Ectodermal cell (in vitro differentiated cells): ENCODE data around the gene MICAL2.

ENCODE experiments used
- H3K27ac ChIP-seq: 2 replicates; pipeline ENCODE4 v1.7.0; 2013; ENCODE audit warnings: mild to moderate bottlenecking, low read depth, low read length; ENCODE audit not compliant: insufficient read depth, poor library complexity, severe bottlenecking
- H3K27me3 ChIP-seq: 2 replicates; pipeline ENCODE4 v1.7.0; 2013; ENCODE audit warnings: mild to moderate bottlenecking, low read length; ENCODE audit not compliant: insufficient read depth, control insufficient read depth, poor library complexity, severe bottlenecking
- H3K36me3 ChIP-seq: one replicate; pipeline ENCODE4 v1.7.0; 2013; ENCODE audit warnings: low read length; ENCODE audit not compliant: control insufficient read depth, insufficient read depth
- H3K4me1 ChIP-seq: one replicate; pipeline ENCODE4 v1.7.0; 2013; ENCODE audit warnings: low read length; ENCODE audit not compliant: control insufficient read depth, insufficient read depth
- H3K4me3 ChIP-seq: 2 replicates; pipeline ENCODE4 v1.7.0; 2013; ENCODE audit warnings: low read depth, low read length, control low read depth; ENCODE audit not compliant: insufficient read depth
- H3K9me3 ChIP-seq: 2 replicates; pipeline ENCODE4 v1.7.0; 2013; ENCODE audit warnings: mild to moderate bottlenecking, low read length, moderate library complexity; ENCODE audit not compliant: control insufficient read depth
- WGBS, 2 experiments: methylation state at CpG; one replicate each; pipeline ENCODE4 v1.1.7; 2013; ENCODE audit warnings: missing lambda C conversion rate in 2 of 2; 5-methylcytosine and 5-hydroxymethylcytosine counted together

Gene MICAL2

GRCh38 chr11:12171921-12172320 is 61.5 kb downstream of the MICAL2 start:
- Histone ChIP-seq H3K27ac (no peak overlapping the region), H3K9me3 (no peaks in the 10 kb centered on the region), H3K36me3 (no peaks in the 10 kb centered on the region), H3K27me3 (no peaks in the 10 kb centered on the region), H3K4me1 (no peaks in the 10 kb centered on the region), H3K4me3 (no peak overlapping the region)
- WGBS, 2 experiments, result 96 to 97% methylated on average over 3 of the region's 3 CpGs

DNA sequence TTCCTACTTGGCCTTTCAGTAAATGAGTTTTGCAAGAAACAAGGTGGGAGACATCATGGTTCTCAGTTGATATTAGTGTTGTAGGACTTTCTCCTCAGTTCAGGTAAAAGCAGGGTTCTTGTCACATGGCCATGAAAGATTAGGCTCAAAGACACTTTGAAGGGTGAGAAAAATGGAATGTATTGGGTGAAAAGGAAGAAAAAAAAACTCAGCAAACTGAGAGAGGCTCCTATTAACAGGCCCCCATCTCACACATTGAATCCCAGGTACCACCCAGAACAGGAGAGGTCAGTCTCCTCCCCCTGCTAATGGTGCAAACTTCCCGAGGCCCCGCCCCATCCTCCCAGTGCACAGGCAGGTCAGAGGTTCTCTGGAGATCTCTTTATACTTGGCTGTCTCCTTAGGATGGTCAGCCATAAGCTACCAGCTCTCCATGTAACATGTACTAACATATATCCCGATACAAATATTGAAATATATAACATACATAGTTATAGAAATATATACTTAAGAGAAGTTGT is 62.2 kb downstream of the MICAL2 start:
- H3K4me1 ChIP-seq, result no peaks in the 10 kb centered on the region
- no peaks in the 10 kb centered on the region for H3K36me3 ChIP-seq
- no peak overlapping the region for H3K4me3 ChIP-seq
- H3K27me3 ChIP-seq, result no peaks in the 10 kb centered on the region
- no peaks in the 10 kb centered on the region for H3K9me3 ChIP-seq
- H3K27ac ChIP-seq, result no peak overlapping the region
- WGBS, 2 experiments, result 90 to 91% methylated on average over 2 of the region's 3 CpGs

DNA sequence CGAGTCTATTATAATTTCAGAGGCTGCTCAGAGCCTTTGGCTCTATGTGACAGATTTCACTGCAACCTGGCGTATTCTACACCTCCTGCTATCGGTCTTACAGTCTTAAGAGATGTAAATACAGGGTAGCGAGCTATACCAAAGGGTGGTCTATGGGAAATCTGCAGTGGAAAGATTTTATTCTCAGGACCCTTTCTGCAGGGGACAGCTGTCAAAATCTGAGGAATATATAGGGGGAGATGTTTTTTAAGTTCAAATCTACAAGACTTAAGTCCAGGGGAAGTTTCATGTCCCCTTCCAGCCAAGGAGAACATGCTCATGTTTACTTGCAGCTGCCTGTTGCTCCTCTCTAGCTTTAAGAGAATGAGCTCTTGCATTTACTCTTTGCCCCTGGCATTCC is 62.7 kb downstream of the MICAL2 start:
- no peaks in the 10 kb centered on the region for H3K4me1 ChIP-seq
- H3K27me3 ChIP-seq, result no peaks in the 10 kb centered on the region
- H3K27ac ChIP-seq, result no peak overlapping the region
- WGBS, 2 experiments, result 80 to 85% methylated on average over 4 of the region's 4 CpGs
- no peak overlapping the region for H3K4me3 ChIP-seq
- no peaks in the 10 kb centered on the region for H3K9me3 ChIP-seq
- no peaks in the 10 kb centered on the region for H3K36me3 ChIP-seq

- Histone ChIP-seq H3K27ac (no peak overlapping the region), H3K27me3 (no peaks in the 10 kb centered on the region), H3K4me1 (no peaks in the 10 kb centered on the region), H3K9me3 (no peaks in the 10 kb centered on the region), H3K36me3 (no peaks in the 10 kb centered on the region), H3K4me3 (no peak overlapping the region)
- 94 to 100% methylated on average over 1 of the region's 1 CpG for WGBS, 2 experiments
Observed at GRCh38 chr11:12174128-12174476, 63.7 kb downstream of the MICAL2 start.

- WGBS, 2 experiments, result 92 to 99% methylated on average over 3 of the region's 3 CpGs
- H3K4me3 ChIP-seq, result no peak overlapping the region
- no peaks in the 10 kb centered on the region for H3K9me3 ChIP-seq
- no peaks in the 10 kb centered on the region for H3K36me3 ChIP-seq
- H3K4me1 ChIP-seq, result no peaks in the 10 kb centered on the region
- no peaks in the 10 kb centered on the region for H3K27me3 ChIP-seq
- H3K27ac ChIP-seq, result no peak overlapping the region
Observed at GRCh38 chr11:12174477-12175143, 64.2 kb downstream of the MICAL2 start.

- H3K27ac ChIP-seq, result no peak overlapping the region
- no peaks in the 10 kb centered on the region for H3K36me3 ChIP-seq
- H3K27me3 ChIP-seq, result no peaks in the 10 kb centered on the region
- 35 to 41% methylated on average over 4 of the region's 4 CpGs for WGBS, 2 experiments
- no peak overlapping the region for H3K4me3 ChIP-seq
- H3K9me3 ChIP-seq, result no peaks in the 10 kb centered on the region
- H3K4me1 ChIP-seq, result no peaks in the 10 kb centered on the region
Observed at GRCh38 chr11:12175694-12176241, 65.4 kb downstream of the MICAL2 start.

GRCh38 chr11:12176410-12176809 is 66.0 kb downstream of the MICAL2 start:
- no peak overlapping the region for H3K27ac ChIP-seq
- 92 to 95% methylated on average over 3 of the region's 4 CpGs for WGBS, 2 experiments
- no peaks in the 10 kb centered on the region for H3K36me3 ChIP-seq

DNA sequence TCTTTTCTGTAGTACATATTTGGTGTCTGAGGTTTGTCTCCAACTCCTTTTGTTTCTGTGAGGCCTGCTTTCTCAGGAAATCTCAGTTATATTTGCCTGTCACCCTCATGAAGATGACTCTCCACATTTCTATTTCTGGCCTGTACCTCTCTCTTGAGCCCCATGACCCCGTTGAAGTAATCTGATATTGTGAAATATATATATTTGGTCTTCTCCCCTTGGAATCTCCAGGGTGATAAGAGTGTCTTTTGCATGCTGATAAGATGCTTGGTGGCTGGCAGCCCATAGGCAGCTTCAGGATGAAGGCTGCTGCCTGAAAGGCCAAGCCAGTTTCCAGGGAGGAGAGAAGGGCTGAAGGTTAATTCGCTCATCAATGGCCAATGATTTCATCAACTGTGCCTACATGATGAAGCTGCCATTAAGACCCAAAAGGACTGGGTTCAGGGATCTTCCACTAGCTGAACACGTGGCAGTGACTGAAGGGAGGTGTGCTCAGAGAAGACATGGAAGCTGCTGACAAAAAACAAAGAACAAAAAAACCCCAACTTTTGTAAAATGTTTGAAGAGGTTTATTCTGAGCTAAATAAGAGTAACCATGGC is 67.4 kb downstream of the MICAL2 start:
- H3K4me3 ChIP-seq, result no peak overlapping the region
- WGBS, 2 experiments, result 54 to 65% methylated on average over 3 of the region's 3 CpGs
- H3K4me1 ChIP-seq, result peaks cover 5% of the 10 kb centered on the region
- H3K9me3 ChIP-seq, result no peaks in the 10 kb centered on the region
- no peak overlapping the region for H3K27ac ChIP-seq
- H3K27me3 ChIP-seq, result no peaks in the 10 kb centered on the region
- H3K36me3 ChIP-seq, result no peaks in the 10 kb centered on the region

More at GRCh38 chr11:12176410-12176809, 66.0 kb downstream of the MICAL2 start:
- no peaks in the 10 kb centered on the region for H3K9me3 ChIP-seq
- no peaks in the 10 kb centered on the region for H3K27me3 ChIP-seq
- H3K4me1 ChIP-seq, result no peaks in the 10 kb centered on the region
- H3K4me3 ChIP-seq, result no peak overlapping the region

DNA sequence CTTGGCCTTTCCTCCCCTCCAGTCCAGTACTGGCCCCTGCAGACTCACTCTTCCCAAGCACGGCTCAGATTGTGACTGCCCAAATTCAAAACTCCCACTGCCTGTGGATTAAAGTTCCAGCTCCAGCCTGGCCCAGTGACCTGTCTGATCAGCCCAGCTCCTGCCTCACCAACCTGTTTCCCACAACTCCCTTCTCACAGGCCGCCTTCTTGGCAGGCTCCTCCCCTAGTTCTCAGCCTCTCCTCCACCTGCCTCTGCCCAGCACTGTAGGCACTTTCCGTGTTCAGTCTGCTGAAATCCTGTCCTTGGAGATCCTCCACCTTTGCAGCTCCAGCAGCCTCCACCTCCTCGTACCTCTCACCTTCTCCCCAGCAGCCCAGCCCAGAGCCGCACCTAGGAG is 68.6 kb downstream of the MICAL2 start:
- H3K36me3 ChIP-seq, result no peaks in the 10 kb centered on the region
- no peak overlapping the region for H3K4me3 ChIP-seq
- no peaks in the 10 kb centered on the region for H3K9me3 ChIP-seq
- H3K4me1 ChIP-seq, result peaks cover 5% of the 10 kb centered on the region
- WGBS, 2 experiments, result 87 to 88% methylated on average over 5 of the region's 5 CpGs
- H3K27me3 ChIP-seq, result no peaks in the 10 kb centered on the region
- H3K27ac ChIP-seq, result no peak overlapping the region

GRCh38 chr11:12179531-12179930 is 69.1 kb downstream of the MICAL2 start:
- 83 to 89% methylated on average over 4 of the region's 4 CpGs for WGBS, 2 experiments
- no peaks in the 10 kb centered on the region for H3K9me3 ChIP-seq
- no peaks in the 10 kb centered on the region for H3K27me3 ChIP-seq
- no peaks in the 10 kb centered on the region for H3K36me3 ChIP-seq
- no peak overlapping the region for H3K27ac ChIP-seq
- H3K4me1 ChIP-seq, result peaks cover 5% of the 10 kb centered on the region
- no peak overlapping the region for H3K4me3 ChIP-seq
